Epithelial cell of esophagus (primary cell): ENCODE results near the gene OR2M2.

Source experiments
- DNase-seq: peaks from one replicate; pipeline ENCODE4 v3.0.0; 2010; ENCODE audit warnings: low read depth
- H3K4me3 ChIP-seq: 2 replicates; pipeline ENCODE4 v1.5.1; 2011; ENCODE audit warnings: mild to moderate bottlenecking, low read length, control low read depth
- CTCF ChIP-seq: IDR thresholded peaks from 2 replicates; pipeline ENCODE4 v1.5.1; 2011; ENCODE audit warnings: low read depth, mild to moderate bottlenecking, low read length, control low read depth, inconsistent platforms; ENCODE audit not compliant: insufficient read depth; ENCODE audit errors: missing control alignments

The OR2M2 gene

GRCh38 chr1:248174521-248174920, at the start of gene OR2M2:
TSS of gene OR2M2 (plus strand) at chr1:248174821. CDS start at chr1:248179986, 5,165 bp downstream.
- TF ChIP-seq CTCF, result no peak
- DNase-seq, result no peak
- no peak within 1 kb of the TSS for H3K4me3 ChIP-seq

GRCh38 chr1:248127653-248128052, 47.0 kb upstream of the OR2M2 start:
- TF ChIP-seq CTCF, result no peak
- no peak overlapping the region for H3K4me3 ChIP-seq
- DNase-seq, result no peak

GRCh38 chr1:248136811-248137210, 37.8 kb upstream of the OR2M2 start:
- DNase-seq, result no peak
- H3K4me3 ChIP-seq, result no peak overlapping the region
- no peak for TF ChIP-seq CTCF

- DNase-seq, result no peak
- no peak overlapping the region for H3K4me3 ChIP-seq
- no peak for TF ChIP-seq CTCF
These were observed 33.8 kb upstream of the OR2M2 start for GRCh38 chr1:248140846-248141245.

GRCh38 chr1:248143311-248143710, 31.3 kb upstream of the OR2M2 start:
- no peak for TF ChIP-seq CTCF
- no peak overlapping the region for H3K4me3 ChIP-seq
- no peak for DNase-seq

- no peak for DNase-seq
- no peak for TF ChIP-seq CTCF
- no peak within 1 kb of the TSS for H3K4me3 ChIP-seq
These were observed 30.0 kb upstream of the OR2M2 start, which contains the start of gene OR2M5 for GRCh38 chr1:248144513-248145198. TSS of gene OR2M5 (plus strand) at chr1:248145148. CDS start at chr1:248145148, 0 bp downstream.

GRCh38 chr1:248152056-248152827, 22.4 kb upstream of the OR2M2 start:
- DNase-seq, result no peak
- TF ChIP-seq CTCF, result no peak
- H3K4me3 ChIP-seq, result no peak overlapping the region
